Esophagus muscularis mucosa (tissue), 4 donors: ENCODE data around the gene CABCOCO1. TPM values are rescaled to one million over a fixed set of nuclear protein-coding genes. Genes with fewer than 3 reads are reported as not detected.

Experiments
- DNase-seq: peaks from one replicate; pipeline ENCODE4 v3.0.0-alpha.2; 2017; ENCODE audit errors: extremely low spot score
- H3K27ac ChIP-seq, 4 donors: fragments of 200-600 bp; sonication (generic); replicated peaks in 1 of 4; 1 replicate in 3 of 4; 2 replicates in 1 of 4; pipeline ENCODE4 v1.5.1; 2016 to 2019; ENCODE audit warnings: mild to moderate bottlenecking in 1 of 4
- H3K27me3 ChIP-seq, 4 donors: fragments of 200-600 bp; sonication (generic); one replicate each; pipeline versions ENCODE4 v1.5.1 to v1.6.0; 2016 to 2019
- H3K36me3 ChIP-seq, 4 donors: fragments of 200-600 bp; sonication (generic); one replicate each; pipeline ENCODE4 v1.5.1; 2016 to 2019
- H3K4me1 ChIP-seq, 4 donors: fragments of 200-600 bp; sonication (generic); one replicate each; pipeline ENCODE4 v1.5.1; 2016 to 2019
- H3K4me3 ChIP-seq, 4 donors: fragments of 200-600 bp; sonication (generic); 1 replicate in 2 of 4; 2 replicates in 2 of 4; pipeline ENCODE4 v1.5.1; 2016 to 2019; ENCODE audit warnings: mild to moderate bottlenecking in 4 of 4, moderate library complexity in 1 of 4
- H3K9me3 ChIP-seq, 4 donors: fragments of 200-600 bp; sonication (generic); 1 replicate in 3 of 4; 2 replicates in 1 of 4; pipeline ENCODE4 v1.5.1; 2016 to 2019
- CTCF ChIP-seq, 3 experiments: fragments of 200-600 bp in 2 of 3; fragments of 450-650 bp in 1 of 3; sonication (generic) in 2 of 3; IDR thresholded peaks; one replicate each; pipeline ENCODE4 v1.5.1; 2017 to 2019; ENCODE audit warnings: antibody characterized with exemption in 3 of 3, mild to moderate bottlenecking in 2 of 3, moderate library complexity in 1 of 3
- EP300 ChIP-seq: sonication (generic); formaldehyde crosslinking; IDR thresholded peaks from one replicate; pipeline ENCODE4 v1.6.1; 2017; ENCODE audit warnings: antibody characterized with exemption
- POLR2A ChIP-seq: fragments of 450-650 bp; IDR thresholded peaks from one replicate; pipeline ENCODE4 v1.6.1; 2017; ENCODE audit warnings: antibody characterized with exemption, moderate library complexity, mild to moderate bottlenecking, low read depth
- POLR2AphosphoS5 ChIP-seq, 2 donors: sonication (generic); formaldehyde crosslinking; IDR thresholded peaks; one replicate each; pipeline ENCODE4 v1.6.1; 2017; ENCODE audit warnings: antibody characterized with exemption in 2 of 2
- WGBS: methylation state at CpG from one replicate; pipeline ENCODE4 v1.1.5; 2018; 5-methylcytosine and 5-hydroxymethylcytosine counted together
- intact Hi-C: fragments of 100-400 bp; cut with DNase I; formaldehyde crosslinking; loops from one replicate; pipeline ENCODE4 v1.15.1; 2023
- total RNA-seq, 4 donors: library from RNA; depleted of rRNA; stranded (reverse); fragments of >200 nt; gene quantifications; one replicate each; pipeline versions ENCODE4 v1.1.0 to v1.2.1, GENCODE V29; 2016

Gene CABCOCO1
- total RNA-seq, 4 donors from 2014 or later, result 0.83 to 2.7 (median 1.8) TPM

DNA sequence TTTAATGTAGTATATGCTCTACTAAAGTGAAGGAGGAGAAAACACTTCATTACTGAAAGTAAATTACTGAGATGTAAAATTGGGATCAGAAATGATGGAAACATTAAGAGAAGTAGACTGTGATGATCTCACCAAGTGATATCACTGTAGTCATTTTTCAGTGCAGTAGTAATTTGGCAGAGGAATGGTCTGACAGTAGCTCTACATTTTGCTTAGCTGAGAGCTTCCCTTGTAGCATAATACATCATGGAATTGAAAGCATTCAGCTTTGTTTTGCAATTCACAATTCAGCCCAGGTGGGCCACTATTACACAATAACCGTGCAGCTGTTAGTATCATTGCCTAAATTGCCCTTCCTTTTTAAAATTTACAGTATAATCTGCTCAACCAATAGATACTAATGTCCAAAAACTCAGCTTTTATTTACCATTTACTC, 19.4 kb upstream of the CABCOCO1 start:
- H3K36me3 ChIP-seq, result no peaks in the 10 kb centered on the region
- intact Hi-C loops, result no loop called here
- peaks cover 0 to 19% (median 6%) of the 10 kb centered on the region in 4 donors for H3K4me1 ChIP-seq
- TF ChIP-seq EP300, result no peak
- H3K27ac ChIP-seq, result no peak overlapping the region
- no peak overlapping the region for H3K4me3 ChIP-seq
- H3K27me3 ChIP-seq, result no peaks in the 10 kb centered on the region
- 36% methylated on average over 1 of the region's 1 CpG for WGBS
- DNase-seq, result no peak
- no peaks in the 10 kb centered on the region for H3K9me3 ChIP-seq

- TF ChIP-seq POLR2A, result no peak
- TF ChIP-seq EP300, result no peak
- no peak for TF ChIP-seq POLR2AphosphoS5 (IDR thresholded peaks at IDR 0.05)
- TF ChIP-seq CTCF (IDR thresholded peaks at IDR 0.05), result no peak
- intact Hi-C loops, result no loop called here
- WGBS, result 88% methylated on average over 2 of the region's 2 CpGs
- H3K4me1 ChIP-seq, result no peaks in the 10 kb centered on the region
- H3K27ac ChIP-seq, result no peak overlapping the region
- no peak overlapping the region for H3K4me3 ChIP-seq
- H3K27me3 ChIP-seq, result no peaks in the 10 kb centered on the region
- no peaks in the 10 kb centered on the region for H3K36me3 ChIP-seq
- DNase-seq, result no peak
- no peaks in the 10 kb centered on the region for H3K9me3 ChIP-seq
Measured at GRCh38 chr10:61653699-61654098, 9.0 kb upstream of the CABCOCO1 start.

DNA sequence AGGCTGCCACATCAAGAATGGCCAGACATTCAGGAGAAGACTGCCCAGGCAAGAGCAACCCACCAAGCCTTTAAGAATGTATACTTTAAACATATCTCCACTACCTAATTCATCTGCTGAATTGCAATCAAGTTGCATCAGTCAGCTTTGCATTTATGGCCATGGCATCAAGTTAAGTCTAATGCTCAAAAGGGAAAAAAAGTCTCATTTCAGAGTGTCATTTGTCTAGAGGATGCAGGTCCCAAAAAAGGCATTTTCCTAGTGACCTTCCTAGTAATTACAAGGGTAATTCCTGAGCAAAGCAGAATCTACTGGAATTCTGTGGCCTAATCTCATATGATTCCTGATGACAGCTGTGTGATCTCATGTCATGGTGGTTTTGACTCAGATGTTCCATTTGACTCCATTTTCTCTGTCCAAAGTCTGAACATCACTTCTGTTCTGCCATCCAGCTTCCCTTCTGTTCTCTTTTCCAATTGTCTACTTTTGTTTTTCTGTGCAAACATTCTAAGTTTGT, 7.3 kb upstream of the CABCOCO1 start:
- Histone ChIP-seq H3K36me3 (no peaks in the 10 kb centered on the region), H3K27ac (no peak overlapping the region), H3K4me3 (no peak overlapping the region), H3K9me3 (no peaks in the 10 kb centered on the region), H3K4me1 (no peaks in the 10 kb centered on the region), H3K27me3 (no peaks in the 10 kb centered on the region)
- TF ChIP-seq POLR2AphosphoS5 (IDR thresholded peaks at IDR 0.05) (no peak), EP300 (no peak), POLR2A (no peak), CTCF (IDR thresholded peaks at IDR 0.05) (no peak)
- intact Hi-C loops, result no loop called here
- no peak for DNase-seq

- TF ChIP-seq POLR2A (no peak), EP300 (no peak), CTCF (IDR thresholded peaks at IDR 0.05) (no peak), POLR2AphosphoS5 (IDR thresholded peaks at IDR 0.05) (no peak)
- no peak for DNase-seq
- Histone ChIP-seq H3K27ac (peak overlapping the region; percentile 73 to 81 (median 76)), H3K4me3 (peak overlapping the region; percentile 59 to 74 (median 69)), H3K4me1 (peaks cover 0 to 22% (median 6%) of the 10 kb centered on the region in 4 donors), H3K9me3 (no peaks in the 10 kb centered on the region), H3K36me3 (no peaks in the 10 kb centered on the region), H3K27me3 (no peaks in the 10 kb centered on the region)
- intact Hi-C loops, result no loop called here
- WGBS, result 41% methylated on average over 3 of the region's 3 CpGs
Measured at GRCh38 chr10:61663466-61663865, 737 bp downstream of the CABCOCO1 start.

DNA sequence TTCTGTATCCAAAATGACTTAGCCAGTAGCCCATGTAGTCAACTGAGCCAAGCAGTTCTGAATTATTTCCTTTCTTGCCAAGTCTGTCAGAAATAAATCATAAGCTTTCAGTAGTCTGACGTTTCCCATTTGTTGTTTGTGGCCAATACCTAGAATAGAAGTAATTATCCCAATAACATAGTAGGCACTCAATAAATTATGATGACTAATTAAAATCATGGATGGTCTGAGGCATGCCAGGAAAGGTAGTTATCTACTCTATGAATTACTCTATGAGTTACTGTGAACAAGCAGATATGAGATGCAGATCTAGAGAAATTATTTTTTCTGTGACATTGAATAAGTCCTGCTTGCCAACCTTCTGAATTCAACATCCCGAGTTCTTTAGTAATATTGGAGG, 2.3 kb downstream of the CABCOCO1 start:
- intact Hi-C loops, result no loop called here
- WGBS, result 51% methylated on average over 2 of the region's 2 CpGs
- H3K27me3 ChIP-seq, result no peaks in the 10 kb centered on the region
- H3K36me3 ChIP-seq, result no peaks in the 10 kb centered on the region
- TF ChIP-seq POLR2AphosphoS5 (IDR thresholded peaks at IDR 0.05), result no peak
- no peak for TF ChIP-seq EP300
- no peaks in the 10 kb centered on the region for H3K9me3 ChIP-seq
- peaks cover 3 to 32% (median 6%) of the 10 kb centered on the region in 4 donors for H3K4me1 ChIP-seq
- no peak overlapping the region for H3K27ac ChIP-seq
- no peak for DNase-seq
- H3K4me3 ChIP-seq, result no peak overlapping the region

- DNase-seq, result no peak
- Histone ChIP-seq H3K27me3 (no peaks in the 10 kb centered on the region), H3K36me3 (no peaks in the 10 kb centered on the region), H3K9me3 (no peaks in the 10 kb centered on the region), H3K4me1 (peaks cover 0 to 11% (median 2%) of the 10 kb centered on the region in 4 donors), H3K27ac (no peak overlapping the region), H3K4me3 (no peak overlapping the region)
- intact Hi-C loops, result no loop called here
- TF ChIP-seq POLR2A, result no peak
- peak in 1 of 3 experiments; percentile 17 for TF ChIP-seq CTCF (IDR thresholded peaks at IDR 0.05)
Measured at GRCh38 chr10:61669161-61669725, 6.5 kb downstream of the CABCOCO1 start.
